HCT116 (cell line): Measurements from ENCODE around the gene PFKP.

Experiments used
- CEBPB ChIP-seq: IDR thresholded peaks from 2 replicates; pipeline ENCODE4 v1.6.1; 2012; ENCODE audit warnings: low read depth
- POLR2AphosphoS5 ChIP-seq: IDR thresholded peaks from 2 replicates; pipeline ENCODE4 v1.6.1; 2011; ENCODE audit warnings: mild to moderate bottlenecking, low read depth, low read length, moderate library complexity
- REST ChIP-seq: IDR thresholded peaks from 2 replicates; pipeline ENCODE4 v1.6.1; 2012; ENCODE audit warnings: low read depth
- TF ChIP-seq, protein P1 (sequence below), 3 experiments: fragments of 200-600 bp in 1 of 3; sonication (generic) in 1 of 3; IDR thresholded peaks in 2 of 3; conservative IDR thresholded peaks in 1 of 3; 2 replicates each; pipeline ENCODE4 v1.5.1; 2012 to 2017; ENCODE audit warnings: low read depth in 2 of 3, low read length in 2 of 3, antibody characterized with exemption in 1 of 3, borderline replicate concordance in 1 of 3, control low read depth in 1 of 3, mild to moderate bottlenecking in 1 of 3, mixed read lengths in 1 of 3, mixed run types in 1 of 3, moderate library complexity in 1 of 3; ENCODE audit not compliant: insufficient read depth in 1 of 3

DNA sequence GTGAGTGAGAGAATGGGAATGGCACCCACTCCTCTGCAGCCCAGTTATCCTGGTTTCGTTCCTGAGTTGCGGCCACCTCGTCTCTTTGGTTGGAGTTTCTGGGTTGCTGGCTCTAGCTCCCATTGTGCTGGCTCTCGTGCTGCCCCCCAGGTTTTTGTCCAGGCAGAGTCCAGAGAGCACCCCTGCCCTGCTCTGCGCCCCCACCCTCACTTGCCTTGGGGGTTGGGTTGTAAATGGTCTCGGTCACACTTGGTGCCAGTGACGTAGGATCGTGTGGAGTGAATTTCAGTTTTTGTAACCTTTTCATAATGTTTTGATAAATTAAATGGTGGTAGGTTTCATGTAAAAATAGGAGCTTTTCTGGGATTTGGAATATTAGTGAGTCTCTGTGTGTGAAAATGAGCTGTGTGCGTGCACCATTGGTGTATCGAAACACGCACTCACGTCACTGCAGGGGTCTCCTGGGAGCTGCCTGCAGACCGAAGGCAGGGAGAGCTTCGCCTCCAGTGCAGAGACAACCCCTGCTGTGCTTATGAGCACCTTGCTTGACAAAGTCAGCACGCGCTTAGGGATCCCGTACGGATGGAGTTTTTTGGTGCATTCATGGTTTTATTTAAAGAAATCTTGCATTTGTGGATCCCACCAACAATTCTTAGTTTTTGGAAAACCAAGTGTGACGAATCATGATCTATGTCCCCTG is 32.9 kb downstream of the PFKP start:
- TF ChIP-seq, protein P1, sequence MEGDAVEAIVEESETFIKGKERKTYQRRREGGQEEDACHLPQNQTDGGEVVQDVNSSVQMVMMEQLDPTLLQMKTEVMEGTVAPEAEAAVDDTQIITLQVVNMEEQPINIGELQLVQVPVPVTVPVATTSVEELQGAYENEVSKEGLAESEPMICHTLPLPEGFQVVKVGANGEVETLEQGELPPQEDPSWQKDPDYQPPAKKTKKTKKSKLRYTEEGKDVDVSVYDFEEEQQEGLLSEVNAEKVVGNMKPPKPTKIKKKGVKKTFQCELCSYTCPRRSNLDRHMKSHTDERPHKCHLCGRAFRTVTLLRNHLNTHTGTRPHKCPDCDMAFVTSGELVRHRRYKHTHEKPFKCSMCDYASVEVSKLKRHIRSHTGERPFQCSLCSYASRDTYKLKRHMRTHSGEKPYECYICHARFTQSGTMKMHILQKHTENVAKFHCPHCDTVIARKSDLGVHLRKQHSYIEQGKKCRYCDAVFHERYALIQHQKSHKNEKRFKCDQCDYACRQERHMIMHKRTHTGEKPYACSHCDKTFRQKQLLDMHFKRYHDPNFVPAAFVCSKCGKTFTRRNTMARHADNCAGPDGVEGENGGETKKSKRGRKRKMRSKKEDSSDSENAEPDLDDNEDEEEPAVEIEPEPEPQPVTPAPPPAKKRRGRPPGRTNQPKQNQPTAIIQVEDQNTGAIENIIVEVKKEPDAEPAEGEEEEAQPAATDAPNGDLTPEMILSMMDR (IDR thresholded peaks at IDR 0.05 in 2 of 3, conservative IDR thresholded peaks at IDR 0.05 in 1 of 3; ENCODE audit: borderline replicate concordance in 1 of 3, insufficient read depth in 1 of 3, low read depth in 2 of 3, low read length in 2 of 3) = no peak
- TF ChIP-seq REST (no peak), CEBPB (no peak), POLR2AphosphoS5 (no peak)
